HepG2 (cell line): Measurements from ENCODE around the gene VWA7. TPM values are rescaled to one million over a fixed set of nuclear protein-coding genes. Genes with fewer than 3 reads are reported as not detected.
A peak's percentile ranks its signal among the peaks of the same experiment; 100 is the strongest.

Source experiments
- ARHGAP35 ChIP-seq: sonication (generic); formaldehyde crosslinking; IDR thresholded peaks from 2 replicates; pipeline ENCODE4 v1.9.0; 2022; ENCODE audit warnings: mild to moderate bottlenecking, inconsistent platforms, moderate library complexity, missing genetic modification reagents, borderline replicate concordance
- BORCS8-MEF2B ChIP-seq: sonication (generic); formaldehyde crosslinking; IDR thresholded peaks from 2 replicates; pipeline ENCODE4 v1.8.0; 2022; ENCODE audit warnings: mild to moderate bottlenecking, missing genetic modification reagents
- GZF1 ChIP-seq: sonication (generic); formaldehyde crosslinking; IDR thresholded peaks from 2 replicates; pipeline ENCODE4 v1.5.1; 2020; ENCODE audit warnings: mild to moderate bottlenecking, missing genetic modification reagents
- HOXD1 ChIP-seq: sonication (generic); formaldehyde crosslinking; IDR thresholded peaks from 2 replicates; pipeline ENCODE4 v1.5.0; 2020; ENCODE audit warnings: missing genetic modification reagents
- JUN ChIP-seq: sonication (generic); formaldehyde crosslinking; IDR thresholded peaks from 2 replicates; pipeline ENCODE4 v1.4.0; 2020; ENCODE audit warnings: mild to moderate bottlenecking, missing genetic modification reagents
- KAT8 ChIP-seq: IDR thresholded peaks from 2 replicates; pipeline ENCODE4 v1.6.1; 2016; ENCODE audit warnings: missing genetic modification reagents, missing compliant biosample characterization
- KDM5A ChIP-seq: fragments of 200-600 bp; sonication (generic); IDR thresholded peaks from 2 replicates; pipeline ENCODE4 v1.7.0; 2018; ENCODE audit warnings: antibody characterized with exemption, mild to moderate bottlenecking, low read length, borderline replicate concordance
- KDM5B ChIP-seq: sonication (generic); formaldehyde crosslinking; IDR thresholded peaks from 2 replicates; pipeline ENCODE4 v1.4.0; 2020; ENCODE audit warnings: missing genetic modification reagents, mild to moderate bottlenecking, borderline replicate concordance
- MEF2D ChIP-seq: sonication (generic); formaldehyde crosslinking; IDR thresholded peaks from 2 replicates; pipeline ENCODE4 v1.5.1; 2020; ENCODE audit warnings: mild to moderate bottlenecking, missing genetic modification reagents
- NFATC3 ChIP-seq: sonication (generic); formaldehyde crosslinking; IDR thresholded peaks from 2 replicates; pipeline ENCODE4 v1.5.1; 2020; ENCODE audit warnings: mild to moderate bottlenecking, missing genetic modification reagents
- NFE2L1 ChIP-seq: sonication (generic); formaldehyde crosslinking; IDR thresholded peaks from 2 replicates; pipeline ENCODE4 v1.4.0; 2020; ENCODE audit warnings: missing genetic modification reagents, mild to moderate bottlenecking, borderline replicate concordance
- NR3C1 ChIP-seq: sonication (generic); formaldehyde crosslinking; IDR thresholded peaks from 2 replicates; pipeline ENCODE4 v1.4.0; 2020; ENCODE audit warnings: missing genetic modification reagents
- RBFOX2 ChIP-seq: fragments of 200-400 bp; formaldehyde crosslinking; IDR thresholded peaks from 2 replicates; pipeline ENCODE4 v1.6.1; 2017; ENCODE audit warnings: low read depth, mild to moderate bottlenecking, low read length
- RBM39 ChIP-seq: fragments of 200-400 bp; formaldehyde crosslinking; IDR thresholded peaks from one replicate; pipeline ENCODE4 v1.6.1; 2018; ENCODE audit warnings: antibody characterized with exemption, mild to moderate bottlenecking, low read depth, low read length; ENCODE audit not compliant: poor library complexity, severe bottlenecking
- SIX1 ChIP-seq: sonication (generic); formaldehyde crosslinking; IDR thresholded peaks from 2 replicates; pipeline ENCODE4 v1.4.0; 2020; ENCODE audit warnings: missing genetic modification reagents, borderline replicate concordance
- SMC3 ChIP-seq: IDR thresholded peaks from 2 replicates; pipeline ENCODE4 v1.6.1; 2011; ENCODE audit warnings: low read length, improper control_type of control experiment
- SP140L ChIP-seq: sonication (generic); formaldehyde crosslinking; IDR thresholded peaks from 2 replicates; pipeline ENCODE4 v1.4.0; 2020; ENCODE audit warnings: missing genetic modification reagents, borderline replicate concordance
- SRSF1 ChIP-seq: fragments of 200-400 bp; formaldehyde crosslinking; optimal IDR thresholded peaks from 2 replicates; pipeline ENCODE3; 2017; ENCODE audit warnings: mild to moderate bottlenecking, low read depth, low read length, moderate library complexity
- TEAD2 ChIP-seq: sonication (generic); formaldehyde crosslinking; IDR thresholded peaks from 2 replicates; pipeline ENCODE4 v1.9.0; 2021; ENCODE audit warnings: missing genetic modification reagents
- ZKSCAN5 ChIP-seq: sonication (generic); formaldehyde crosslinking; IDR thresholded peaks from 2 replicates; pipeline ENCODE4 v1.5.1; 2020; ENCODE audit warnings: mild to moderate bottlenecking, missing genetic modification reagents
- ZMAT3 ChIP-seq: sonication (generic); formaldehyde crosslinking; conservative IDR thresholded peaks from 2 replicates; pipeline ENCODE4 v1.7.0; 2021; ENCODE audit warnings: missing genetic modification reagents
- ZNF18 ChIP-seq: sonication (generic); formaldehyde crosslinking; IDR thresholded peaks from 2 replicates; pipeline ENCODE4 v1.8.0; 2022; ENCODE audit warnings: mild to moderate bottlenecking, missing genetic modification reagents; ENCODE audit not compliant: insufficient replicate concordance
- ZNF30 ChIP-seq: sonication (generic); formaldehyde crosslinking; IDR thresholded peaks from 2 replicates; pipeline ENCODE4 v1.5.0; 2020; ENCODE audit warnings: mild to moderate bottlenecking, missing genetic modification reagents
- ZNF446 ChIP-seq: sonication (generic); formaldehyde crosslinking; IDR thresholded peaks from 2 replicates; pipeline ENCODE4 v1.5.0; 2020; ENCODE audit warnings: mild to moderate bottlenecking, missing genetic modification reagents
- ZNF564 ChIP-seq: sonication (generic); formaldehyde crosslinking; IDR thresholded peaks from 2 replicates; pipeline ENCODE4 v1.8.1; 2023; ENCODE audit warnings: mild to moderate bottlenecking, missing genetic modification reagents
- ZNF619 ChIP-seq: sonication (generic); formaldehyde crosslinking; IDR thresholded peaks from 2 replicates; pipeline ENCODE4 v1.4.0; 2020; ENCODE audit warnings: mild to moderate bottlenecking, missing genetic modification reagents
- ZNF670 ChIP-seq: sonication (generic); formaldehyde crosslinking; IDR thresholded peaks from 2 replicates; pipeline ENCODE4 v1.8.0; 2022; ENCODE audit warnings: mild to moderate bottlenecking, missing genetic modification reagents, borderline replicate concordance
- ZSCAN12 ChIP-seq: sonication (generic); formaldehyde crosslinking; IDR thresholded peaks from 2 replicates; pipeline ENCODE4 v1.9.0; 2021; ENCODE audit warnings: mild to moderate bottlenecking, missing genetic modification reagents
- polyA plus RNA-seq, 8 experiments: library from polyadenylated mRNA; depleted of rRNA in 3 of 8; stranded (reverse) in 7 of 8; unstranded in 1 of 8; fragments of >200 nt; fragmentation: Illumina TruSeq in 4 of 8; extraction: Trizol in 4 of 8; gene quantifications; 2 replicates each; pipeline versions ENCODE4 v1.2.1 to v1.2.3, GENCODE V29; 2011 to 2016; ENCODE audit warnings: low read depth in 4 of 8, missing spikeins in 1 of 8, mixed read lengths in 1 of 8; ENCODE audit not compliant: insufficient read depth in 1 of 8
- total RNA-seq, 5 experiments: library from RNA; depleted of rRNA; stranded (reverse); fragments of >200 nt; fragmentation: Illumina TruSeq; extraction: Trizol; gene quantifications; 2 replicates each; pipeline ENCODE4 v1.2.3, GENCODE V29; 2016; ENCODE audit warnings: low read depth in 1 of 5
- TF ChIP-seq, protein P1 (sequence below): sonication (generic); formaldehyde crosslinking; IDR thresholded peaks from 2 replicates; pipeline ENCODE4 v1.4.0; 2020; ENCODE audit warnings: mild to moderate bottlenecking, missing genetic modification reagents, borderline replicate concordance

VWA7 gene
- total and polyA plus RNA-seq, 2 of the 13 experiments (the other 11 are each of a cell fraction or from before 2014, with no cell fraction given), result 0.86 to 3.3 TPM

DNA sequence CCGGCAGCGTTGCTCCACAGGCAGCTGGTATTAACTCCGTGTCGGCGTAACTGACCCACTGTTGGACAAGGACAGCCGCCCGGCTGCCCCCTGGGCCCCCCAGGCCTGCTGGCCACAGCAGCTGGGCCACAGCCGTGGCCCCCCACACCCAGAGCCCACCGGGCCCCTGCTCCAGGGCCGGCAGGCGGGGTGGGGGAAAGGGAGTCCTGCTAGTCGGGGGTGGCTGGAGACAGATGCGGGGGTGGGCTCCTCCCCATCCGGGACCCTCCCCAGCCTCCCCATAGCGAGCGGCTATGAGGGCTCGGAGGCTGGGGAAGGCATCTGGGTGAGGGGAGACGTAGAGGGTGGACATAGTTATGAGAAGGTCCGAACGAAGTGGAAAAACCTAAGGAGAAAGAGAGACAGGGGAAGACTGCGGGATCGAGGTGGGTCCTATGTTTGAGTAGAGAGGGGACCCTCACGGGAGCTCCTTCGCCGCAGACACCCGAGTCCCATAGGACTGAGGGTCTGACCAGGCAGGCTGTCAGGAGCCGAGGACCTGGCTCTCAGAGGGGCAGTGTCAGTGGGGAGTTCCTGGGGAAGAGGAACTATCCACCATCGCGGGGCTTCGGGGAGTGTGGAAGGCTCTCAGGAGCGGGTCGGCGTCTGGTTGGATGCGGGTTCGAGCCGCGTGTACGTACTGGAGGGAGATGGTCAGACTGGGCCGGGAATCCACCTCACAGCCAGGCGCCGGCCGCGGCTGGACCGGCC lies 17.9 kb upstream of the VWA7 start (continued):
- no peak for TF ChIP-seq TEAD2 (CRISPR knock-in tag)
- no peak for TF ChIP-seq ZNF30 (CRISPR knock-in tag)
- peak; percentile 64; the same call in 1 of the 2 replicates for TF ChIP-seq ZNF564 (CRISPR knock-in tag)
- TF ChIP-seq HOXD1 (CRISPR knock-in tag), result no peak
- TF ChIP-seq SRSF1, result peak; percentile 73
- no peak for TF ChIP-seq ARHGAP35 (CRISPR knock-in tag)
- TF ChIP-seq SMC3, result no peak
- 0 out of 2 replicates have a peak, but pooled peaks have one; percentile 16 for TF ChIP-seq ZKSCAN5 (CRISPR knock-in tag)
- peak; percentile 9 for TF ChIP-seq ZNF18 (CRISPR knock-in tag)
- 0 out of 2 replicates have a peak, but pooled peaks have one; percentile 15 for TF ChIP-seq SP140L (CRISPR knock-in tag)
- no peak for TF ChIP-seq MEF2D (CRISPR knock-in tag)
- 0 out of 2 replicates have a peak, but pooled peaks have one; percentile 25 for TF ChIP-seq GZF1 (CRISPR knock-in tag)
- TF ChIP-seq ZNF670 (CRISPR knock-in tag), result peak; percentile 50; the same call in 1 of the 2 replicates
- TF ChIP-seq ZSCAN12, result no peak
- TF ChIP-seq SIX1 (CRISPR knock-in tag), result no peak
- TF ChIP-seq ZNF446 (CRISPR knock-in tag), result 0 out of 2 replicates have a peak, but pooled peaks have one; percentile 44
- TF ChIP-seq RBM39, result peak; percentile 61
- TF ChIP-seq, protein P1, sequence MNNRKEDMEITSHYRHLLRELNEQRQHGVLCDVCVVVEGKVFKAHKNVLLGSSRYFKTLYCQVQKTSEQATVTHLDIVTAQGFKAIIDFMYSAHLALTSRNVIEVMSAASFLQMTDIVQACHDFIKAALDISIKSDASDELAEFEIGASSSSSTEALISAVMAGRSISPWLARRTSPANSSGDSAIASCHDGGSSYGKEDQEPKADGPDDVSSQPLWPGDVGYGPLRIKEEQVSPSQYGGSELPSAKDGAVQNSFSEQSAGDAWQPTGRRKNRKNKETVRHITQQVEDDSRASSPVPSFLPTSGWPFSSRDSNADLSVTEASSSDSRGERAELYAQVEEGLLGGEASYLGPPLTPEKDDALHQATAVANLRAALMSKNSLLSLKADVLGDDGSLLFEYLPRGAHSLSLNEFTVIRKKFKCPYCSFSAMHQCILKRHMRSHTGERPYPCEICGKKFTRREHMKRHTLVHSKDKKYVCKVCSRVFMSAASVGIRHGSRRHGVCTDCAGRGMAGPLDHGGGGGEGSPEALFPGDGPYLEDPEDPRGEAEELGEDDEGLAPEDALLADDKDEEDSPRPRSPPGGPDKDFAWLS (CRISPR knock-in tag), result no peak
- TF ChIP-seq ZNF619 (CRISPR knock-in tag), result 0 out of 2 replicates have a peak, but pooled peaks have one; percentile 20
- peak; percentile 15; the same call in 1 of the 2 replicates for TF ChIP-seq NFE2L1
- TF ChIP-seq KDM5B, result no peak
- TF ChIP-seq KDM5A, result peak; percentile 74
- TF ChIP-seq NFATC3 (CRISPR knock-in tag), result 0 out of 2 replicates have a peak, but pooled peaks have one; percentile 15
- TF ChIP-seq JUN (CRISPR knock-in tag), result peak; percentile 33; the same call in 1 of the 2 replicates
- TF ChIP-seq KAT8 (CRISPR knock-in tag), result peak; percentile 8
- TF ChIP-seq ZMAT3, result no peak
- TF ChIP-seq BORCS8-MEF2B (CRISPR knock-in tag), result 0 out of 2 replicates have a peak, but pooled peaks have one; percentile 9
- peak; percentile 93; the same call in 1 of the 2 replicates for TF ChIP-seq RBFOX2
- no peak for TF ChIP-seq NR3C1 (CRISPR knock-in tag)
